ENCODE measurements around the gene TVP23A. TPM values are rescaled to one million over a fixed set of nuclear protein-coding genes. Genes with fewer than 3 reads are reported as not detected.

The TVP23A gene
- total RNA-seq, 4 donors from 2014 or later, result 0.64 TPM; not detected in 3

DNA sequence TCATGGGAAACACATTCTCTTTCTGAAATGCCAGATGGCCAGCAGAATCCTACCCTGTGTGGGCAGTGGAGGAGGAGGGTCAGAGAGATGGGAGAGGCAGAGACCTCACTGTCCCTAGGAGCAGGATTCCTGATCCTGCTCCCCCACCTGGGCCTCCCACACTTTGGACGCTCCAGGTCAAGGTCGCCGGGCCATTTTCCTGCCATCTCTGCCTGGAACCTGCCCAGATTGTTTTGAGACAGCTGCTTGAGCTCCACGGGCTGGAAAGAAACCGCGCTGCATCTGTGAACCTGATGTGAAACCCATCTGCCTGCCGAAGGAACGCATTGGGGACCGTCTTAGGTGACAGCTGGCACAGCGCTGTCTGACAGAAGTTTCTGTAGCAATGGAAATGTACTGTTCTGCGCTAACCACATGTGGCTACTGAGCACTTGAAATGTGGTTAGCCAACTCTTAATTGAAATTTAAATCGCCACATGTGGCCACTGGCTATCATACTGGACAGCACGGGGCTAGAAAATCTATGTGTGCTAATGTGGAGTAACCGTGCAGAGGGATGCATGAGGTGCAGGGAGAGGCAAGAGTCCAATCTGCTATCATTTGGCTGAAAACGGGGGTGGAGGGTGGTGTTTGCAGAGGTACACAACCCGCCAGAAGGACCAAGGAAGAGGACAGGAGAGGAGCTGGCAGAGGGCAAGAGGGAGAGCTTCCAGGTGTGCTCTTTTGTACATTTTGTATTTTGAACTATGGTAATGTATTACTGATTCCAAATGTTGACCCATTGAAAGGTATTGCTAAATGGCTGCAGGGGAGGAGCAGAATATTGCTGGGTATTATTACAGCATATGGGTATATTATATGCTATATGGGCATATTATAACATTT, 90.3 kb downstream of the TVP23A start:
- Histone ChIP-seq H3K27ac (no peak overlapping the region), H3K36me3 (no peaks in the 10 kb centered on the region), H3K27me3 (no peaks in the 10 kb centered on the region), H3K4me1 (peaks cover 7% of the 10 kb centered on the region), H3K9me3 (no peaks in the 10 kb centered on the region), H3K4me3 (no peak overlapping the region)
- no peak for DNase-seq (ENCODE audit: low spot score in 2 of 2)
- no peak for TF ChIP-seq POLR2AphosphoS5 (IDR thresholded peaks at IDR 0.05)
- no peak for TF ChIP-seq EP300 (IDR thresholded peaks at IDR 0.05)
- TF ChIP-seq CTCF (IDR thresholded peaks at IDR 0.05), result no peak
- TF ChIP-seq POLR2A (IDR thresholded peaks at IDR 0.05), result no peak
- 68% methylated on average over 16 of the region's 16 CpGs for WGBS

Other genes starting within 250 kb of the TVP23A start
- gene EMP2, start 238.2 kb downstream of the TVP23A start, total RNA-seq, result 100 to 1,000 TPM in 3 of 4 donors, 10 to 100 TPM in 1; 91.6 to 187 (median 139) TPM
- gene TEKT5, start 123.9 kb downstream of the TVP23A start, total RNA-seq, result 1 to 10 TPM in 1 of 4 donors, under 1 TPM in 1, not detected in 2; 0.64 to 2.3 TPM
- gene NUBP1, start 75.0 kb downstream of the TVP23A start, total RNA-seq, result 10 to 100 TPM; 12.2 to 19.2 (median 16.3) TPM
- 10 to 100 TPM in 2 of 4 donors, 1 to 10 TPM in 2; 9.7 to 35.2 (median 18.5) TPM for gene CIITA, start 58.4 kb upstream of the TVP23A start, total RNA-seq
- gene DEXI, start 123.7 kb upstream of the TVP23A start, total RNA-seq, result 10 to 100 TPM; 35.9 to 72.7 (median 58.3) TPM
- 10 to 100 TPM; 37.2 to 62.3 (median 39.0) TPM for gene CLEC16A, start 125.8 kb upstream of the TVP23A start, total RNA-seq

Measured in suprapubic skin (tissue), 4 donors.